GM21447 (cell line): ENCODE measurements around the gene TCEAL9.
A peak's percentile ranks its signal among the peaks of the same experiment; 100 is the strongest.
"Not testable (repeated sequence)": the region's sequence is repeated elsewhere in the genome, so short reads cannot be mapped to it uniquely, and the experiment has no call there.

Experiments
- ATAC-seq: cut with Tn5 transposase; IDR thresholded peaks from one replicate; pipeline ENCODE4 v1.9.1; 2021; ENCODE audit not compliant: unreplicated experiment

TCEAL9 gene

GRCh38 chrX:103356130-103356798, at the start of gene TCEAL9:
Gene TCEAL9 (plus strand): TSS chrX:103356506. CDS start chrX:103357685, 1,179 bp downstream.
- ATAC-seq, result peak; percentile 61

- no peak for ATAC-seq
Measured at GRCh38 chrX:103309860-103310554, 46.3 kb upstream of the TCEAL9 start.

- peak; percentile 96 for ATAC-seq
Measured at GRCh38 chrX:103310555-103311398, 45.5 kb upstream of the TCEAL9 start, which contains the start of gene BEX2. Gene BEX2 (minus strand): TSS chrX:103310990. CDS start chrX:103309976, 1,014 bp downstream.

- ATAC-seq, result no peak
Measured at GRCh38 chrX:103311399-103311780, 44.9 kb upstream of the TCEAL9 start.

GRCh38 chrX:103329991-103330390, 26.3 kb upstream of the TCEAL9 start, which contains the start of gene TCEAL7:
Gene TCEAL7 (plus strand): TSS chrX:103330239. CDS start chrX:103331404, 1,165 bp downstream.
- ATAC-seq, result no peak

GRCh38 chrX:103330681-103331288, 25.5 kb upstream of the TCEAL9 start:
- no peak for ATAC-seq

- no peak for ATAC-seq
Measured at GRCh38 chrX:103338663-103339062, 17.6 kb upstream of the TCEAL9 start.

GRCh38 chrX:103343105-103343504, 13.2 kb upstream of the TCEAL9 start:
- ATAC-seq, result peak; percentile 76

- no peak for ATAC-seq
Measured at GRCh38 chrX:103344606-103345005, 11.7 kb upstream of the TCEAL9 start.

- ATAC-seq, result no peak
Measured at GRCh38 chrX:103347682-103348397, 8.5 kb upstream of the TCEAL9 start.

GRCh38 chrX:103356858-103357257, 552 bp downstream of the TCEAL9 start:
- no peak for ATAC-seq

GRCh38 chrX:103357871-103358270, 1.6 kb downstream of the TCEAL9 start:
- ATAC-seq, result no peak

GRCh38 chrX:103359605-103360004, 3.3 kb downstream of the TCEAL9 start:
- not testable (repeated sequence) for ATAC-seq

GRCh38 chrX:103360092-103360491, 3.8 kb downstream of the TCEAL9 start:
- ATAC-seq, result no peak

- no peak for ATAC-seq
Measured at GRCh38 chrX:103360916-103361315, 4.6 kb downstream of the TCEAL9 start.

GRCh38 chrX:103361798-103362197, 5.5 kb downstream of the TCEAL9 start:
- no peak for ATAC-seq

- no peak for ATAC-seq
Measured at GRCh38 chrX:103362474-103362873, 6.2 kb downstream of the TCEAL9 start.

- ATAC-seq, result no peak
Measured at GRCh38 chrX:103363046-103363445, 6.7 kb downstream of the TCEAL9 start.

GRCh38 chrX:103367502-103367901, 11.2 kb downstream of the TCEAL9 start:
- no peak for ATAC-seq

- no peak for ATAC-seq
Measured at GRCh38 chrX:103369479-103369878, 13.2 kb downstream of the TCEAL9 start.
